Activated naive CD4-positive, alpha-beta T cell treated with anti-CD3 and anti-CD28 coated beads, Interleukin-2, amount 50 U/mL, for 72 hours (primary cell): ENCODE data around the gene C9orf43. TPM values are rescaled to one million over a fixed set of nuclear protein-coding genes. Genes with fewer than 3 reads are reported as not detected.

Source experiments
- ATAC-seq, 2 donors: fragments of 150-1000 bp; cut with Tn5 transposase; 2 replicates each; pipeline ENCODE4 v1.10.0; 2021; ENCODE audit warnings: mild to moderate bottlenecking in 2 of 2, moderate library complexity in 2 of 2
- DNase-seq, 2 donors: peaks; one replicate each; pipeline ENCODE4 v3.0.0; 2021 to 2022; ENCODE audit warnings: low spot score in 2 of 2
- H3K27ac Mint-ChIP-seq, 2 donors: one replicate each; pipeline ENCODE4 v1.8.0; 2022; ENCODE audit warnings: mild to moderate bottlenecking in 2 of 2, mixed read lengths in 2 of 2
- H3K36me3 Mint-ChIP-seq, 2 donors: one replicate each; pipeline ENCODE4 v1.8.0; 2022; ENCODE audit warnings: mixed read lengths in 2 of 2
- H3K9me3 Mint-ChIP-seq, 2 donors: one replicate each; pipeline ENCODE4 v1.8.0; 2022; ENCODE audit warnings: mixed read lengths in 2 of 2
- total RNA-seq, 2 donors: library from RNA; stranded (reverse); gene quantifications; one replicate each; pipeline ENCODE4 v1.2.3, GENCODE V29; 2022

C9orf43 gene
- total RNA-seq, 2 donors from 2014 or later = 0.68 to 1.0 TPM

- H3K36me3 Mint-ChIP-seq = no peaks in the 10 kb centered on the region
These were observed 58.3 kb downstream of the C9orf43 start for GRCh38 chr9:113468716-113469448.

GRCh38 chr9:113471143-113471542, 60.6 kb downstream of the C9orf43 start:
- ATAC-seq (no peak), DNase-seq (no peak)
- Mint-ChIP-seq H3K27ac (no peak overlapping the region), H3K9me3 (peaks cover 0 to 10% of the 10 kb centered on the region in 2 donors), H3K36me3 (no peaks in the 10 kb centered on the region)

More at GRCh38 chr9:113468716-113469448, 58.3 kb downstream of the C9orf43 start:
- DNase-seq (no peak), ATAC-seq (no peak)
- peak overlapping the region in 1 of 2 donors; percentile 78 for H3K27ac Mint-ChIP-seq
- H3K9me3 Mint-ChIP-seq = peaks cover 0 to 10% of the 10 kb centered on the region in 2 donors

GRCh38 chr9:113471566-113471965, 61.0 kb downstream of the C9orf43 start:
- no peak overlapping the region for H3K27ac Mint-ChIP-seq
- peaks cover 0 to 10% of the 10 kb centered on the region in 2 donors for H3K9me3 Mint-ChIP-seq

DNA sequence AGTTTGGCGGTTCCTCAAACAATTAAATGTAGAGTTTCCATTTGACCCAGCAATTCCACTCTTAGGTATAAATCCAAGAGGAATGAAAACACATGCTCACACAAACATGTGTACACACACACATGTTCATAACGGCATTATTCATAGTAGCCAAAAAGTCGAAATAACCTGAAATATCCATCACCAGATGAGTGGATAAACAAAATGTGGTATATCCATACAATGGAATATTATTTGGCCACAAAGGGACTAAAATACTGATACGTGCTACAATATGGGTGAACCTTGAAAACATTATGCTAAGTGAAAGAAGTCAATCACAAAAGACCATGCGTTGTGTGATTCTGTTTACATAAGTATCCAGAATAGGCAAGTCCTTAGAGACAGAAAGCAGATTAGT, 61.7 kb downstream of the C9orf43 start:
- ATAC-seq (no peak), DNase-seq (no peak)
- Mint-ChIP-seq H3K36me3 (no peaks in the 10 kb centered on the region), H3K9me3 (peaks cover 0 to 10% of the 10 kb centered on the region in 2 donors), H3K27ac (no peak overlapping the region)

More at GRCh38 chr9:113471566-113471965, 61.0 kb downstream of the C9orf43 start:
- no peaks in the 10 kb centered on the region for H3K36me3 Mint-ChIP-seq
- ATAC-seq (no peak), DNase-seq (no peak)

DNA sequence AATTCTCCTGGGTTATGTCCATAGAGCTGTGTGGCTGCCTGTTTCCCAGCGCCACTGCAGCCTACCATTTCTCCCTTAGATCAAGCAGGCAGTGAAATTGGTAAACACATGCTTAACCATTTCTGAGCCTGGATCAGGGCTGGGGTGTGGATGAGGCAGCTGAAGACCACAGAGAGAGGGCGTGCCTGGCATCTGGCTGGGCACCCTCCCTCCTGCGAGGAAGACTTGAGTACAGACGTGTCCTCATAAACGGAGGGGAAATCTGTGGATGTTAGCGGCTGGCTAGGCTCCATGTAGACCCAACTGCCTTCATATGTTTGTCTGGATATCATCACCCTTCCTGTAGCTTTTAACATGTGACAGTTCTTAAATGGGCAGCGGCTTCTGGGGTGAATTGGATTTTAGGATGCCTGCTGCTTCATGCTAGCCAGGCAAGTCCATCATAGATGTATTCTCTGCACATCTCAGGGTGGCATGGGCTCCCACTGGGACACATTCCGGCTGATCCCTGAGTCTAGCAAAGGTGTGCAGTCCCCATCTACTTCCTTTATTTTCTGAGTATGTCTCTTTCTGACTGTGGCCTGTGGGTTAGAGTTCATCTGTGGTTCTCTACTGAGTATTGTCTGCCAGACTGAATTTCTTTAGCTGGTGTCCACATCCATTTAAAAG, 63.9 kb downstream of the C9orf43 start:
- H3K9me3 Mint-ChIP-seq = no peaks in the 10 kb centered on the region
- no peaks in the 10 kb centered on the region for H3K36me3 Mint-ChIP-seq
- DNase-seq = no peak
- no peak overlapping the region for H3K27ac Mint-ChIP-seq
- no peak for ATAC-seq

DNA sequence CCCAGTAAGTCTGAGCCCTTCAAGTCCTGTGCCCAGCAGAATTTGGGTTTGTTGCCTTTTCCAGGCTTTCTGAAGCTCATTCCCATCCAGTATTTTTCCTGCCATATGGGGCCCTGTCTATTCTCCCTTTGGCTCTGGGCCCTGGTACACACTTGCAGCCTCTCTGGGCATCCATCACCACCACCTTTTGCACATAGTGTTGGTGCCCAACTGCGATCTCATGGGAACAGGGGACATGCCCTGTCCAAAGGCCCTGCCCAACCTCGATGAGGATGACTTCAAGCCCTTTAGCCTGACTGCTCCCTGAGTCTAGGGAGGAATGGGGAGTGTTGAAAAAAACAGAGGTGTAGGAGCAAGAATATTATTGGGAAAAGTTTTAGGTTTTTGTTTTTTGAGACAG, 64.5 kb downstream of the C9orf43 start:
- Mint-ChIP-seq H3K27ac (no peak overlapping the region), H3K9me3 (no peaks in the 10 kb centered on the region), H3K36me3 (no peaks in the 10 kb centered on the region)
- ATAC-seq (no peak), DNase-seq (no peak)

GRCh38 chr9:113475992-113476391, 65.4 kb downstream of the C9orf43 start:
- Mint-ChIP-seq H3K9me3 (no peaks in the 10 kb centered on the region), H3K27ac (no peak overlapping the region), H3K36me3 (no peaks in the 10 kb centered on the region)
- DNase-seq (no peak), ATAC-seq (no peak)

- Mint-ChIP-seq H3K9me3 (no peaks in the 10 kb centered on the region), H3K36me3 (no peaks in the 10 kb centered on the region), H3K27ac (no peak overlapping the region)
- ATAC-seq (no peak), DNase-seq (no peak)
These were observed 66.0 kb downstream of the C9orf43 start for GRCh38 chr9:113476511-113476916.

DNA sequence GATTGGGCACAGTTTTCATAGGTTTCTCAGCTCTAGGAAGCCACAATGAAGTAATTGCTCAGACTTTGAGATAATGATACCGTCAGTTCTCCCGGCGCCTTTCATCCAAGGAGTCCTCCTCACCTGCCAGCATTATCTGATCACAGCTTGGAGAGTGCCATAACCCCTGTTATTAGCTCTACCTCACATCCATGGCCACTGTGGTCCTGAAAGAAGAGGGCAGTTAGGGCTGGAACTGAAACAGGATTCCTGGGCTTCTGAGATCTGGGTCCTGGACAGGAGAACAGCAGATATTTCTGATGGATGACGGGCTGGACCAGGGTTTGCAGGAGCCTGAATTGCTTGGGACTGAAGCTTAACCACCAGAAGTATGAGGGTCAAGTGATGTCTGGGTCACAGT, 66.5 kb downstream of the C9orf43 start:
- ATAC-seq = no peak
- no peak for DNase-seq
- Mint-ChIP-seq H3K9me3 (no peaks in the 10 kb centered on the region), H3K36me3 (no peaks in the 10 kb centered on the region), H3K27ac (no peak overlapping the region)

GRCh38 chr9:113477661-113478060, 67.1 kb downstream of the C9orf43 start:
- Mint-ChIP-seq H3K9me3 (no peaks in the 10 kb centered on the region), H3K27ac (no peak overlapping the region), H3K36me3 (no peaks in the 10 kb centered on the region)
- DNase-seq (no peak), ATAC-seq (no peak)

GRCh38 chr9:113479174-113479621, 68.7 kb downstream of the C9orf43 start:
- DNase-seq (no peak), ATAC-seq (peak in 1 of 2 donors; percentile 24)

More at GRCh38 chr9:113479174-113479621, 68.7 kb downstream of the C9orf43 start:
- Mint-ChIP-seq H3K27ac (peak overlapping the region in 1 of 2 donors; percentile 28), H3K36me3 (no peaks in the 10 kb centered on the region), H3K9me3 (no peaks in the 10 kb centered on the region)

Other genes with a start within 250 kb of the C9orf43 start
- 10 to 100 TPM; 12.5 to 45.6 TPM for gene FKBP15, start 189.5 kb upstream of the C9orf43 start, total RNA-seq
- 10 to 100 TPM; 11.5 to 14.8 TPM for gene SLC31A1, start 189.2 kb upstream of the C9orf43 start, total RNA-seq
- 10 to 100 TPM; 40.3 to 47.7 TPM for gene CDC26, start 135.2 kb upstream of the C9orf43 start, total RNA-seq
- gene PRPF4, start 135.1 kb upstream of the C9orf43 start, total RNA-seq = 10 to 100 TPM; 45.2 to 50.3 TPM
- gene RNF183, start 107.4 kb upstream of the C9orf43 start, total RNA-seq = under 1 TPM in 1 of 2 donors, not detected in 1; 0.29 TPM
- gene WDR31, start 70.5 kb upstream of the C9orf43 start, total RNA-seq = 1 to 10 TPM in 1 of 2 donors, under 1 TPM in 1; 0.41 to 4.9 TPM
- 10 to 100 TPM in 1 of 2 donors, 1 to 10 TPM in 1; 7.7 to 29.6 TPM for gene BSPRY, start 61.2 kb upstream of the C9orf43 start, total RNA-seq
- 10 to 100 TPM; 17.7 to 23.2 TPM for gene HDHD3, start 33.8 kb upstream of the C9orf43 start, total RNA-seq
- 10 to 100 TPM; 28.0 to 35.3 TPM for gene ALAD, start 9.5 kb upstream of the C9orf43 start, total RNA-seq
- 10 to 100 TPM; 46.8 to 60.8 TPM for gene POLE3, start 72 bp upstream of the C9orf43 start, total RNA-seq
- 10 to 100 TPM; 25.7 to 56.1 TPM for gene RGS3, start 53.0 kb downstream of the C9orf43 start, total RNA-seq